K562 treated with DMSO at 1 percent for 12 hours (cell line): ENCODE data around the gene ISX. TPM values are rescaled to one million over a fixed set of nuclear protein-coding genes. Genes with fewer than 3 reads are reported as not detected.

Experiments used
- total RNA-seq: library from RNA; unstranded; fragments of 300-600 nt; gene quantifications from 2 replicates; pipeline ENCODE4 v1.2.3, GENCODE V29; 2022; ENCODE audit not compliant: insufficient read depth

The ISX gene
- 0.25 and 0.63 TPM in 2 replicates for total RNA-seq

GRCh38 chr22:35065796-35066218, at the start of gene ISX:
Gene ISX, plus strand, starts transcription at chr22:35066158. Its CDS starts 930 bp downstream, at chr22:35067088.

Other genes starting within 250 kb of the ISX start
- gene HMGXB4, start 191.3 kb downstream of the ISX start, total RNA-seq, result 10.3 and 18.6 TPM in 2 replicates
- 44.6 and 47.9 TPM in 2 replicates for gene TOM1, start 233.7 kb downstream of the ISX start, total RNA-seq